ENCODE results near the gene SMG9. TPM values are rescaled to one million over a fixed set of nuclear protein-coding genes. Genes with fewer than 3 reads are reported as not detected.

Gene SMG9
- total RNA-seq, 2 experiments from 2014 or later, result 34.7 to 38.2 TPM

- no peak for TF ChIP-seq CTCF (IDR thresholded peaks at IDR 0.05)
- H3K27ac Mint-ChIP-seq, result no peak overlapping the region
- POLR2A ChIA-PET, result no interaction called here
- no peaks in the 10 kb centered on the region for H3K27me3 Mint-ChIP-seq
- intact Hi-C loops (cut with DNase I, micrococcal nuclease), result no loop called here
- H3K27me3 ChIP-seq (ENCODE audit: control insufficient read depth in 1 of 2, insufficient read depth in 2 of 2, low read length in 2 of 2), result peaks cover 0 to 3% of the 10 kb centered on the region in 2 experiments
- no peaks in the 10 kb centered on the region for H3K9me3 ChIP-seq (ENCODE audit: control insufficient read depth in 1 of 2, insufficient read depth in 1 of 2, low read length in 2 of 2)
- no peak overlapping the region for H3K4me3 Mint-ChIP-seq
- ATAC-seq (ENCODE audit: poor library complexity), result no peak
- no peak for DNase-seq
- H3K9me3 Mint-ChIP-seq, result no peaks in the 10 kb centered on the region
- no peaks in the 10 kb centered on the region for H3K4me1 ChIP-seq (ENCODE audit: insufficient read depth, low read length)
- CTCF ChIA-PET, result no interaction called here
- H3K4me1 Mint-ChIP-seq (ENCODE audit: low read depth), result no peaks in the 10 kb centered on the region
- H3K36me3 Mint-ChIP-seq (ENCODE audit: low read depth), result no peaks in the 10 kb centered on the region
- H3K27ac ChIP-seq (ENCODE audit: low read depth in 1 of 2, low read length in 2 of 2), result no peak overlapping the region
- H3K4me3 ChIP-seq (ENCODE audit: low read length), result no peak overlapping the region
- H3K36me3 ChIP-seq (ENCODE audit: insufficient read depth, low read length), result no peaks in the 10 kb centered on the region
Measured at GRCh38 chr19:43721469-43722048, 33.2 kb downstream of the SMG9 start.

- Mint-ChIP-seq H3K9me3 (no peaks in the 10 kb centered on the region), H3K27ac (no peak overlapping the region), H3K4me3 (no peak overlapping the region), H3K27me3 (no peaks in the 10 kb centered on the region), H3K4me1 (ENCODE audit: low read depth) (no peaks in the 10 kb centered on the region), H3K36me3 (ENCODE audit: low read depth) (no peaks in the 10 kb centered on the region)
- CTCF ChIA-PET, result no interaction called here
- no peak for ATAC-seq (ENCODE audit: poor library complexity)
- no peak for DNase-seq
- Histone ChIP-seq H3K27me3 (ENCODE audit: control insufficient read depth in 1 of 2, insufficient read depth in 2 of 2, low read length in 2 of 2) (peaks cover 0 to 3% of the 10 kb centered on the region in 2 experiments), H3K4me3 (ENCODE audit: low read length) (no peak overlapping the region), H3K9me3 (ENCODE audit: control insufficient read depth in 1 of 2, insufficient read depth in 1 of 2, low read length in 2 of 2) (no peaks in the 10 kb centered on the region), H3K4me1 (ENCODE audit: insufficient read depth, low read length) (no peaks in the 10 kb centered on the region), H3K27ac (ENCODE audit: low read depth in 1 of 2, low read length in 2 of 2) (no peak overlapping the region), H3K36me3 (ENCODE audit: insufficient read depth, low read length) (no peaks in the 10 kb centered on the region)
- TF ChIP-seq CTCF (IDR thresholded peaks at IDR 0.05), result no peak
- POLR2A ChIA-PET, result no interaction called here
- intact Hi-C loops (cut with DNase I, micrococcal nuclease), result no loop called here
Measured at GRCh38 chr19:43720936-43721335, 33.8 kb downstream of the SMG9 start.

- Histone ChIP-seq H3K27ac (ENCODE audit: low read depth in 1 of 2, low read length in 2 of 2) (no peak overlapping the region), H3K36me3 (ENCODE audit: insufficient read depth, low read length) (no peaks in the 10 kb centered on the region), H3K27me3 (ENCODE audit: control insufficient read depth in 1 of 2, insufficient read depth in 2 of 2, low read length in 2 of 2) (peaks cover 0 to 3% of the 10 kb centered on the region in 2 experiments), H3K4me3 (ENCODE audit: low read length) (no peak overlapping the region), H3K4me1 (ENCODE audit: insufficient read depth, low read length) (no peaks in the 10 kb centered on the region), H3K9me3 (ENCODE audit: control insufficient read depth in 1 of 2, insufficient read depth in 1 of 2, low read length in 2 of 2) (no peaks in the 10 kb centered on the region)
- no peaks in the 10 kb centered on the region for H3K4me1 Mint-ChIP-seq (ENCODE audit: low read depth)
- TF ChIP-seq CTCF (IDR thresholded peaks at IDR 0.05), result no peak
- H3K36me3 Mint-ChIP-seq (ENCODE audit: low read depth), result no peaks in the 10 kb centered on the region
- ChIA-PET CTCF (no interaction called here), POLR2A (no interaction called here)
- H3K27ac Mint-ChIP-seq, result no peak overlapping the region
- H3K4me3 Mint-ChIP-seq, result no peak overlapping the region
- H3K27me3 Mint-ChIP-seq, result no peaks in the 10 kb centered on the region
- DNase-seq (no peak), ATAC-seq (ENCODE audit: poor library complexity) (no peak)
- H3K9me3 Mint-ChIP-seq, result no peaks in the 10 kb centered on the region
- intact Hi-C loops (cut with DNase I, micrococcal nuclease), result no loop called here
Measured at GRCh38 chr19:43719918-43720317, 34.8 kb downstream of the SMG9 start.

All from CD4-positive, alpha-beta T cell (primary cell).